GM19240 (cell line): ENCODE results near the gene NBPF19.
"Not testable (repeated sequence)": the region's sequence is repeated elsewhere in the genome, so short reads cannot be mapped to it uniquely, and the experiment has no call there.

Experiments
- DNase-seq: peaks from one replicate; pipeline ENCODE4 v3.0.0; 2011; ENCODE audit warnings: low spot score; ENCODE audit not compliant: insufficient read length

NBPF19 gene

GRCh38 chr1:149474745-149475144, at the start of gene NBPF19:
TSS of gene NBPF19 (plus strand) at chr1:149475045. CDS start at chr1:149475933, 888 bp downstream.
- DNase-seq, result not testable (repeated sequence)

DNA sequence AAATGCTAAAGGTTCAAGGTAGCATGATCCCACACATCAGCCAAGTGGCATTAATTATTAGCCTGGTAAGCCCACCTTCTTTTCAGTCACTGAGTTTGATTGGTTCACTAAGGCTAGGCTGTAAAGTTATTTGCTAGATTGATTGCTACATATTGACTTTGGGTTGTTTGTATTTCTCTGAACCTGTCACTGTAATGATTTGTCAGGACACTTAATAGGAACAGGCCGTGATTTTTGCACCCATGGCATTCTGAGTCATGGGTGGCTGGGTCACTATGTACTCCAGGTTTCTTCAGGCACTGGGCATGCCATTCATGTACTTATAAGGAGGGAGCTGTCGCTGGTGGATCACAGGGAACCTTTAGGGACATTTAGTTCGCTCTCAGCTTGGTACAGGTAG, 46.5 kb upstream of the NBPF19 start:
- not testable (repeated sequence) for DNase-seq

- not testable (repeated sequence) for DNase-seq
These were observed 29.4 kb upstream of the NBPF19 start for GRCh38 chr1:149445451-149445850.

GRCh38 chr1:149452196-149452595, 22.6 kb upstream of the NBPF19 start:
- not testable (repeated sequence) for DNase-seq

GRCh38 chr1:149452652-149453051, 22.2 kb upstream of the NBPF19 start:
- DNase-seq, result not testable (repeated sequence)

GRCh38 chr1:149558350-149558825, 83.5 kb downstream of the NBPF19 start:
- DNase-seq, result not testable (repeated sequence)

DNA sequence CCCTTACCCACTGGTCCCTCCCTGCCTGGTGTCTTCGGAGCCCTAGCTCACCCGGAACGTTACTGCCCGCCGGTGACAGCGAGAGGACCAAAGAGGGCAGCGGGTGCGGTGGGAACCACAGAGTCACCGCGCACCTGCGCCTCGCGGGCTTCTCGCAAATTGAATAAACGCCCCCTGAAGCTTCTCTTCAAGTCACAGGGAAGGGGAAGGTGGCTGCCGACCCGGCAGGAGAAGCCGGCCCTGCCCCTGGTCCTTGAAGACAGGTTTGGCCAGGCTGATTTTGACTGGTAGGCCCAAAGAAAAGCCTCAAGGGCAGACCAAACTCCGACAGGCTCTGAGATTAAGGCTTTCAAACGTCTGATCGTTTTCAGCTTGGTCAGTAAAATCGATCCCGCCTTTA, 87.0 kb downstream of the NBPF19 start:
- not testable (repeated sequence) for DNase-seq

DNA sequence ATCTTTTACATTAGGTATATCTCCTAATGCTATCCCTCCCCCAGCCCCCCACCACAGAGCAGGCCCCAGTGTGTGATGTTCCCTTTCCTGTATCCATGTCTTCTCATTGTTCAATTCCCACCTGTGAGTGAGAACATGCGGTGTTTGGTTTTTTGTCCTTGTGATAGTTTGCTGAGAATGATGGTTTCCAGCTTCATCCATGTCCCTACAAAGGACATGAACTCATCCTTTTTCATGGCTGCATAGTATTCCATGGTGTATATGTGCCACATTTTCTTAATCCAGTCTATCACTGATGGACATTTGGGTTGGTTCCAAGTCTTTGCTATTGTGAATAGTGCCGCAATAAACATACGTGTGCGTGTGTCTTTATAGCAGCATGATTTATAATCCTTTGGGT, 90.6 kb downstream of the NBPF19 start:
- DNase-seq, result not testable (repeated sequence)

GRCh38 chr1:149572763-149573162, 97.9 kb downstream of the NBPF19 start:
- DNase-seq, result not testable (repeated sequence)

DNA sequence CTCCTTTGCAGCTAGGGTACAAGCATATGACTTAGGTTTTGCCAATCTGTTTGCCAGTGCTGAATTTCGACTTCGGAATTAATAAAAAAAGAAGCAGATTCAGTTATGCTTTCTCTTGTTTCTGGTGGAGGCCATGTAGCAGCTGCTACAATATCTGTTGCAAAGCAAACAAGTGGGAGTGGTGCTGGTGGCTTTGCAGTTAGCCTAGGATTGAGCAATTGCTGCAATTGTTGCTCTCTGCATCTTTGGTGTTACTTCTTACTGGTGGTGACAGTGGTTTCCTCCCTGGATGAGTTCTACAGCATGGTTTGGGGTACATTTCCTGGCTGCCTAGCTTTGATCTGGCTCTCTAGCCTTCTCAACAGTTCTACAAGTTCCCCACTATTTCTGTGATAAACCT, 110.7 kb downstream of the NBPF19 start:
- not testable (repeated sequence) for DNase-seq
